Karpas-422 (cell line): ENCODE data around the gene SYK. TPM values are rescaled to one million over a fixed set of nuclear protein-coding genes. Genes with fewer than 3 reads are reported as not detected.
A peak's percentile ranks its signal among the peaks of the same experiment; 100 is the strongest.

Experiments
- DNase-seq: peaks from one replicate; pipeline ENCODE4 v3.0.0-alpha.2; 2015
- H2AFZ ChIP-seq: fragments of 200-600 bp; sonication (generic); 2 replicates; pipeline ENCODE4 v1.6.1; 2014; ENCODE audit warnings: antibody characterized with exemption, low read length, mixed read lengths
- H3K27ac ChIP-seq: fragments of 200-600 bp; sonication (generic); 2 replicates; pipeline ENCODE4 v1.5.1; 2014; ENCODE audit warnings: mild to moderate bottlenecking, low read length, moderate library complexity
- H3K27me3 ChIP-seq: fragments of 200-600 bp; sonication (generic); 2 replicates; pipeline ENCODE4 v1.6.1; 2014; ENCODE audit warnings: low read length, mixed read lengths
- H3K36me3 ChIP-seq: fragments of 200-600 bp; sonication (generic); 2 replicates; pipeline ENCODE4 v1.6.1; 2014; ENCODE audit warnings: low read length, mixed read lengths; ENCODE audit not compliant: insufficient read depth
- H3K4me1 ChIP-seq: fragments of 200-600 bp; sonication (generic); 2 replicates; pipeline ENCODE4 v1.6.1; 2014; ENCODE audit warnings: mild to moderate bottlenecking, low read length, mixed read lengths
- H3K4me2 ChIP-seq: fragments of 200-600 bp; sonication (generic); 2 replicates; pipeline ENCODE4 v1.6.1; 2014; ENCODE audit warnings: low read length, low read depth, mild to moderate bottlenecking; ENCODE audit not compliant: poor library complexity, severe bottlenecking
- H3K4me3 ChIP-seq: fragments of 200-600 bp; sonication (generic); 2 replicates; pipeline ENCODE4 v1.5.1; 2014; ENCODE audit warnings: mild to moderate bottlenecking, antibody characterized with exemption, low read length, mixed read lengths
- H3K79me2 ChIP-seq: fragments of 200-600 bp; sonication (generic); 2 replicates; pipeline ENCODE4 v1.6.1; 2014; ENCODE audit warnings: mild to moderate bottlenecking, low read length, mixed read lengths
- H3K9ac ChIP-seq: fragments of 200-600 bp; sonication (generic); 2 replicates; pipeline ENCODE4 v1.6.0; 2014; ENCODE audit warnings: low read length
- H3K9me2 ChIP-seq: fragments of 200-600 bp; sonication (generic), shearing (Covaris generic); replicated peaks from 2 replicates; pipeline ENCODE4 v1.6.0; 2014; ENCODE audit warnings: mild to moderate bottlenecking, low read length, moderate library complexity; ENCODE audit not compliant: insufficient read depth
- H3K9me3 ChIP-seq: fragments of 300-700, 200-600 bp; sonication (generic); 2 replicates; pipeline ENCODE4 v1.6.1; 2014; ENCODE audit warnings: low read length, mixed read lengths
- H4K20me1 ChIP-seq: fragments of 200-600 bp; sonication (generic); 2 replicates; pipeline ENCODE4 v1.6.1; 2014; ENCODE audit warnings: mild to moderate bottlenecking, antibody characterized with exemption, low read length, low read depth; ENCODE audit not compliant: insufficient read depth
- total RNA-seq: library from RNA; depleted of rRNA; stranded (reverse); fragments of >200 nt; shearing (Covaris generic); gene quantifications from 2 replicates; pipeline ENCODE4 v1.2.3, GENCODE V29; 2014; ENCODE audit warnings: low replicate concordance

Gene SYK
- total RNA-seq, 1 experiment from 2014 or later = 151 TPM

GRCh38 chr9:90847971-90848370 lies 46.4 kb downstream of the SYK start:
- Histone ChIP-seq H3K9me3 (no peaks in the 10 kb centered on the region), H3K27me3 (no peaks in the 10 kb centered on the region), H3K79me2 (peaks cover 76% of the 10 kb centered on the region), H3K4me2 (no peak overlapping the region), H4K20me1 (peaks cover 45% of the 10 kb centered on the region), H3K9me2 (no peaks in the 10 kb centered on the region), H3K36me3 (peaks cover 76% of the 10 kb centered on the region), H3K4me1 (no peaks in the 10 kb centered on the region), H3K9ac (no peak overlapping the region), H3K4me3 (no peak overlapping the region), H3K27ac (no peak overlapping the region), H2AFZ (no peak overlapping the region)
- DNase-seq = no peak

DNA sequence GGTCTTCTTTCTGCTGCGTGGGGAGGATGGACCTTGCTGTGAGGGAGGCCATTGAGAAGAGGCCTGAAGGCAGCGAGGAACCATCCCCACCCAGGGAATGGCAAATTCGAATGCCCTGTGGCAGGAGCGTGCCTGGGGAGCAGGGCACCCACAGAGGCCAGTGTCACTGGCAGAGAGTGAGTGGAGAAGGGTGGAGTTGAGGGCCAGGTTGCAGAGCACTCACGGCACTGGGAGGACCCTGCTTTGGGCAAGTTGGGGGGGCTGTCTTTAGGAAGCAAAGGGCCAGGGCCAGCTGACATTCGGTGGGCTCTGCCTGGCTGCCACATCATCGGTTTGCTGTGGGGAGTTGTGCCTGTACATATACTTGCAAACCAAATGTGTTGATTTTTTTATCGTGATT lies 47.2 kb downstream of the SYK start:
- Histone ChIP-seq H3K4me2 (no peak overlapping the region), H4K20me1 (peaks cover 40% of the 10 kb centered on the region), H3K27me3 (no peaks in the 10 kb centered on the region), H3K4me1 (no peaks in the 10 kb centered on the region), H3K79me2 (peaks cover 69% of the 10 kb centered on the region), H2AFZ (no peak overlapping the region), H3K36me3 (peaks cover 79% of the 10 kb centered on the region), H3K27ac (no peak overlapping the region), H3K9me3 (no peaks in the 10 kb centered on the region), H3K9ac (no peak overlapping the region), H3K9me2 (no peaks in the 10 kb centered on the region), H3K4me3 (no peak overlapping the region)
- no peak for DNase-seq

DNA sequence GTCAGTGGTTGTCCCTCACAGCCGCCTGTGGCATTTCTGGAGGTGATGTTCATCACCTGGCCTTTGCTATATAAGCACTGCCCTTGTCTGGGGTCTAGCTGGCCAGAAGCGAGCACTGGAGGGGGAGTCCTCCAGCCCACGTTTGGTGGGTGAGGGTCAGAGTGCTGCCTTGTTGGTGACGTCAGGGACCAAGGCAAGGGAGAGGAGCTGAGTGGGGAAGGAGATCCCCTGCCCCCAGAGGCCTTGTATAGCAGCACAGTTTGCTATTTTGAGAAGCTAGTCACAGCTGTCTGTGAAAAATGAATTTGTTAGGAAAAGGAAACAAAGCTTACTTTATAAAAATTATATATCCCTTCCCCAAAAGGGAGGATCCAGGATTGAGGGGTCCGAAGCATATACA lies 49.8 kb downstream of the SYK start:
- DNase-seq = peak; percentile 54
- Histone ChIP-seq H3K4me2 (no peak overlapping the region), H3K79me2 (peaks cover 65% of the 10 kb centered on the region), H3K9me3 (no peaks in the 10 kb centered on the region), H3K27me3 (no peaks in the 10 kb centered on the region), H3K9me2 (no peaks in the 10 kb centered on the region), H4K20me1 (peaks cover 40% of the 10 kb centered on the region), H3K27ac (no peak overlapping the region), H3K36me3 (peaks cover 66% of the 10 kb centered on the region), H3K4me1 (no peaks in the 10 kb centered on the region), H3K9ac (no peak overlapping the region), H3K4me3 (no peak overlapping the region), H2AFZ (no peak overlapping the region)

DNA sequence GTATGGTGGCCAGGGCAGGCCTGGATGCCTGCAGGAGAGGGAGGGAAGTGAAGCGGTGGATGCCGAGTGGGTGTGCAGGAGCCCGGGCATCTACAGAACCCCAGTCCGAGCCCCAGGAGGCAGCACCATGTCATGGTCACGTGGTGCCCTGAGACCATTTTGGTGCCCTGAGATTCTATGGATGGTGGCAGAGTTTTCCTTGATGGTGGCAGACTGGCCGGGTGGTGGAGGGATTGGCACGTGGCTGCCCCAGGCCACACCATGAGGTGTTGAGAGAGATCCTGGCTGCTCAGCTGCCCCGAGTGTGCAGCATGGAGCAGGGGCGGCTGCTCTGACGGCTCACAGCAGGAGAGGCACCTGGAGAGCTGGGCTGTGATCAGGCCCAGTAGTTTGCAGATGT lies 52.3 kb downstream of the SYK start:
- Histone ChIP-seq H3K4me2 (no peak overlapping the region), H3K36me3 (peaks cover 64% of the 10 kb centered on the region), H3K9ac (no peak overlapping the region), H3K4me1 (peaks cover 7% of the 10 kb centered on the region; the same call in 1 of the 2 replicates), H3K9me3 (no peaks in the 10 kb centered on the region), H3K27me3 (no peaks in the 10 kb centered on the region), H2AFZ (no peak overlapping the region), H3K4me3 (no peak overlapping the region), H4K20me1 (peaks cover 27% of the 10 kb centered on the region), H3K27ac (no peak overlapping the region), H3K9me2 (no peaks in the 10 kb centered on the region), H3K79me2 (peaks cover 65% of the 10 kb centered on the region)
- no peak for DNase-seq

DNA sequence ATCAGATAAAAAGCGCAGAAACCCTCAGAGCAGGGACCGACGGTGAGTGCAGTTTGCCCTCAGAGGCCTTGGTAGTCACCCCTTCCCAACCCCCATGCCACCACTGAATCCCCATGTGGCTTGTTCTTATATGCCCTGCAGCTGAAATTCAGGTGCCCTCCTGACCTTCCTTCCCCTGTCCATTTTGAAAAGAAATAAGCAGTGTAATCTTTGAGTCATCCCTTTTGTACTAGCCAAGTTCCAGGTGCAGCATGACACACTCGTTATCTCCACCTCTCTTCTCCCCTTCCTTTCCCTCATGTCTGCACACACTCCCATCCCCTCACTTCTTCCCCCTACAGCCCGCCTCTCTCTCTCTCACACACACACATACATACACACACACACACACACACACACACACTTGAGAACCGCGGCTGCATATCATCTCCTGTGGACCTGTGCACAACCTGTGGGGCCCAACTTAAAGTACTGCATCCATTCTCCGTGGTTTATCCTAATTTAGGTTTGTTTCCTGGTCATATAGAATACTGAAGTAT lies 53.1 kb downstream of the SYK start:
- DNase-seq = no peak
- peaks cover 67% of the 10 kb centered on the region for H3K79me2 ChIP-seq

GRCh38 chr9:90855208-90855902 lies 53.7 kb downstream of the SYK start:
- Histone ChIP-seq H3K4me2 (no peak overlapping the region), H3K4me1 (peaks cover 21% of the 10 kb centered on the region), H3K36me3 (peaks cover 66% of the 10 kb centered on the region), H3K9ac (no peak overlapping the region), H3K4me3 (no peak overlapping the region), H3K27me3 (no peaks in the 10 kb centered on the region), H4K20me1 (peaks cover 29% of the 10 kb centered on the region), H3K9me2 (no peaks in the 10 kb centered on the region), H2AFZ (no peak overlapping the region), H3K79me2 (peaks cover 70% of the 10 kb centered on the region), H3K9me3 (no peaks in the 10 kb centered on the region), H3K27ac (no peak overlapping the region)
- DNase-seq = no peak

More for the DNA sequence above, 53.1 kb downstream of the SYK start:
- no peak overlapping the region for H2AFZ ChIP-seq
- H3K4me1 ChIP-seq = peaks cover 14% of the 10 kb centered on the region
- H3K27ac ChIP-seq = no peak overlapping the region
- no peaks in the 10 kb centered on the region for H3K9me2 ChIP-seq
- H3K27me3 ChIP-seq = no peaks in the 10 kb centered on the region
- peaks cover 64% of the 10 kb centered on the region for H3K36me3 ChIP-seq
- H3K9me3 ChIP-seq = no peaks in the 10 kb centered on the region
- H3K9ac ChIP-seq = no peak overlapping the region
- H4K20me1 ChIP-seq = peaks cover 26% of the 10 kb centered on the region
- H3K4me2 ChIP-seq = no peak overlapping the region
- no peak overlapping the region for H3K4me3 ChIP-seq

DNA sequence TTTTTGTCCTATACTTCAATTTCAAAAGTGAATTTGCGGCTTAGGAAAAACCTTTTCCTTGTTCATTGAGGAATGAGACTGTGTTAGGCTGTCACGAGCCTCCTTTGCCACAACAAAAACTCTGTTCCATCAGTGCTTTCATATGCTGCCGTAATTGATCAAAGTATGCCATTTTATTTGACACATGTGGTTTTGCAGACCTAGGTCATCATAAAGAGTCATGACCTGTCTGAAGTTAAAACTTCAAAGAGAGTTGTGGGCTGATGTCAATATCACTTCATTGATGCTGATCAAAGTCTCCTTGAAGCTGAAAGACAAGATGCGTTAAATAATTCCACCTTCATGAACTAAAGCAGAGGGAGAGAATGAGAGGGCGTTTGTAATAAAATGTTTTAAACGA lies 55.5 kb downstream of the SYK start:
- Histone ChIP-seq H3K9ac (no peak overlapping the region), H3K27me3 (no peaks in the 10 kb centered on the region), H2AFZ (no peak overlapping the region), H4K20me1 (peaks cover 26% of the 10 kb centered on the region), H3K9me3 (no peaks in the 10 kb centered on the region), H3K36me3 (peaks cover 68% of the 10 kb centered on the region), H3K79me2 (peaks cover 64% of the 10 kb centered on the region), H3K4me3 (no peak overlapping the region), H3K27ac (no peak overlapping the region), H3K9me2 (no peaks in the 10 kb centered on the region), H3K4me1 (peaks cover 28% of the 10 kb centered on the region), H3K4me2 (no peak overlapping the region)
- DNase-seq = no peak

- no peak for DNase-seq
- Histone ChIP-seq H3K9me2 (no peaks in the 10 kb centered on the region), H3K27me3 (no peaks in the 10 kb centered on the region), H3K36me3 (peaks cover 67% of the 10 kb centered on the region), H3K9ac (no peak overlapping the region), H2AFZ (no peak overlapping the region), H3K79me2 (peaks cover 60% of the 10 kb centered on the region), H4K20me1 (peaks cover 24% of the 10 kb centered on the region), H3K27ac (no peak overlapping the region), H3K4me2 (no peak overlapping the region), H3K4me3 (no peak overlapping the region), H3K9me3 (no peaks in the 10 kb centered on the region), H3K4me1 (peaks cover 28% of the 10 kb centered on the region)
Observed at GRCh38 chr9:90857855-90858254, 56.2 kb downstream of the SYK start.
